ENCODE results near the gene PLD5.

Gene PLD5

GRCh38 chr1:242034392-242034791, 490.1 kb downstream of the PLD5 start:
- Histone ChIP-seq H3K9me3 (replicated peaks; ENCODE audit: insufficient read depth, low read length) (no peaks in the 10 kb centered on the region), H3F3A (ENCODE audit: insufficient read depth, low read length) (no peaks in the 10 kb centered on the region), H4K20me1 (ENCODE audit: insufficient read depth, low read length) (no peaks in the 10 kb centered on the region), H3K79me2 (ENCODE audit: low read length) (no peaks in the 10 kb centered on the region), H3K27me3 (replicated peaks; ENCODE audit: insufficient read depth, low read length) (no peaks in the 10 kb centered on the region), H3K27ac (ENCODE audit: low read length) (no peak overlapping the region), H2AFZ (ENCODE audit: low read length) (no peak overlapping the region), H3K36me3 (replicated peaks; ENCODE audit: insufficient read depth, low read length) (no peaks in the 10 kb centered on the region), H3K4me3 (ENCODE audit: low read length) (no peak overlapping the region), H3K4me2 (ENCODE audit: low read depth, low read length) (no peak overlapping the region), H3K9me2 (replicated peaks; ENCODE audit: insufficient read depth, low read length) (no peaks in the 10 kb centered on the region), H3K4me1 (ENCODE audit: low read length) (no peaks in the 10 kb centered on the region), H3K9ac (ENCODE audit: low read length) (no peak overlapping the region)
- DNase-seq = no peak
- TF ChIP-seq CTCF (IDR thresholded peaks at IDR 0.05; ENCODE audit: low read length) (no peak), EZH2 (optimal IDR thresholded peaks at IDR 0.05; ENCODE audit: low read depth, low read length) (no peak), EZH2phosphoT487 (IDR thresholded peaks at IDR 0.05; ENCODE audit: low read length) (no peak)

GRCh38 chr1:242033447-242033846, 491.1 kb downstream of the PLD5 start:
- H3F3A ChIP-seq (ENCODE audit: insufficient read depth, low read length) = no peaks in the 10 kb centered on the region
- H3K4me2 ChIP-seq (ENCODE audit: low read depth, low read length) = no peak overlapping the region
- no peak overlapping the region for H3K4me3 ChIP-seq (ENCODE audit: low read length)
- no peaks in the 10 kb centered on the region for H3K27me3 ChIP-seq (replicated peaks; ENCODE audit: insufficient read depth, low read length)
- H2AFZ ChIP-seq (ENCODE audit: low read length) = no peak overlapping the region
- H3K79me2 ChIP-seq (ENCODE audit: low read length) = no peaks in the 10 kb centered on the region
- DNase-seq = no peak
- no peaks in the 10 kb centered on the region for H4K20me1 ChIP-seq (ENCODE audit: insufficient read depth, low read length)
- TF ChIP-seq EZH2phosphoT487 (IDR thresholded peaks at IDR 0.05; ENCODE audit: low read length) = no peak
- TF ChIP-seq CTCF (IDR thresholded peaks at IDR 0.05; ENCODE audit: low read length) = no peak
- TF ChIP-seq EZH2 (optimal IDR thresholded peaks at IDR 0.05; ENCODE audit: low read depth, low read length) = no peak
- no peaks in the 10 kb centered on the region for H3K9me2 ChIP-seq (replicated peaks; ENCODE audit: insufficient read depth, low read length)
- H3K36me3 ChIP-seq (replicated peaks; ENCODE audit: insufficient read depth, low read length) = no peaks in the 10 kb centered on the region
- H3K9me3 ChIP-seq (replicated peaks; ENCODE audit: insufficient read depth, low read length) = no peaks in the 10 kb centered on the region
- no peaks in the 10 kb centered on the region for H3K4me1 ChIP-seq (ENCODE audit: low read length)
- H3K27ac ChIP-seq (ENCODE audit: low read length) = no peak overlapping the region
- no peak overlapping the region for H3K9ac ChIP-seq (ENCODE audit: low read length)

Data from MM.1S (cell line).